NK-92 treated with Interleukin-12 subunit alpha and Interleukin-12 subunit beta, amount 100 ng/mL, for 24 hours (cell line): ENCODE results near the gene SND1.
"Not testable (repeated sequence)": the region's sequence is repeated elsewhere in the genome, so short reads cannot be mapped to it uniquely, and the experiment has no call there.

Experiments
- DNase-seq: peaks from one replicate; lab custom pipeline; 2025; lab: John Stamatoyannopoulos, UW

Gene SND1

DNA sequence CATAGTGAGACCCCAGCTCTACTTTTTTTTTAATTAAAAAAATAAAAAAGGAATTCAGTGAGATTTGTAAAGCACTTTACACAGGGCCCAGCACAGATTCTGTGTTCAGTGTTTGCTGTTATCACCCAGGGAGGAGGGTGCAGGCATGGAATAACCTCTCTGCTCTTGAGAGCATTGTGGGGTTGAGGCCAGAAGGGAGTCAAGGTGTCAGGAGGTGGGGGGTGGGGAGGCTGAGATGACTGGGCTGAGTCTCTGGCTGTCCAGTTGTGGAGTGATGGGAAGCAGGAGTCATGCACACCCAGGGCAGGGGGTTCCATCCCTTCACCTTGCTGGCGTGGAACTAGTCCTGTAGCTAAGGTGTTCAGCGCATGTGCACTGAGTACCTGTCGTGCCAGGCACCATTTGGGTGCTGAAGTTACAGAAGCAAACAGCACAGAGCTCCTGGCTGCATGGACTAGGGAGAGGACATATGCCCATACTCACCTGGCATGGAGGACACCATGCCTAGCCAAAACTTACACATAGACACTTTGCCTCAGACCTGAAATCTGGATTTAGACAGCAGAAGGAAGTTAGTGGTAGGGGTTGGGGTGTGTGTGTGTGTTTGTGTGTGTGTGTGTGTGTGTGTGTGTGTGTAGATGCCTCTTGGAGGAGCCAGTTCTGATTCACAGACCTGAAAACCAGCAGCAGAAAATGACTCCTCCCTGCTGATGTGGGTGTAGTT lies 448.4 kb downstream of the SND1 start:
- no peak for DNase-seq

- DNase-seq: no peak
These were observed 449.1 kb downstream of the SND1 start for GRCh38 chr7:128100949-128101713.

DNA sequence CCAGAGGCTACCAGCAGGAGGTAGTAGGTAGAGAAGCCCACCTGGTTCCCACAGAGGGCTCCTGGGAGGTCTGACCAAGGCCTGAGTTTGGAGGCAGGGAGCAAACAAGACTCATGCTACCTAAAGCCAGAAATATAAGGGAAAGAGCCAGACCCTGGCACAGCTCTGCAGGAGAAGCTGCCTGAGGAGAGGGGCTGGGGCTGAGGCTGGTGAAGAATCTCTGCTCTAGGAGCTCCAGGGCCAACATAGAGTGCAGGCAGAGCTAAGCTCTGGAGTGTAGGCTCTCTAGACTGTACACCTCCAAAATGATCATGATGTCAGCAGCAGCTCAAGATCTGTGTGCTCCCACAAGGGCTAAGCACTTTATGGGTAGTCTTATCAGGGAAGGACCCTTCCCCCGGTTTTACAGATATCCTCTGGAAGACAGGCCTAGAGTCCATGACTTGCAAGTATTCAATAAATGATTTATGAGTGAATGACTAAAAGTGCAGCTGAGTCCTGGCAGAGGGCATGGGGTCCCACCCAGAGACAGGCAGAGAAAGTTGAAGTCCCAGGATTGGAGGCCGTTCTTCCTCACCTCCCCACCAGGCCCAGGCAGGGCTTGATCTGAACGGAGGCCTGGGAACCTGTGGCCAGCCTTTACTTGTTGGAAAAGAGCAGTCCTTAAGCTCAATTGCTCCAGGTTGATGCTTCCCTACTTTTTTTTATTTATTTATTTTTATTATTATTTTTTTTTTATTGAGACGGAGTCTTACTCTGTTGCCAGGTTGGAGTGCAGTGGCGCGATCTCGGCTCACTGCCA lies 450.7 kb downstream of the SND1 start:
- DNase-seq: no peak

DNA sequence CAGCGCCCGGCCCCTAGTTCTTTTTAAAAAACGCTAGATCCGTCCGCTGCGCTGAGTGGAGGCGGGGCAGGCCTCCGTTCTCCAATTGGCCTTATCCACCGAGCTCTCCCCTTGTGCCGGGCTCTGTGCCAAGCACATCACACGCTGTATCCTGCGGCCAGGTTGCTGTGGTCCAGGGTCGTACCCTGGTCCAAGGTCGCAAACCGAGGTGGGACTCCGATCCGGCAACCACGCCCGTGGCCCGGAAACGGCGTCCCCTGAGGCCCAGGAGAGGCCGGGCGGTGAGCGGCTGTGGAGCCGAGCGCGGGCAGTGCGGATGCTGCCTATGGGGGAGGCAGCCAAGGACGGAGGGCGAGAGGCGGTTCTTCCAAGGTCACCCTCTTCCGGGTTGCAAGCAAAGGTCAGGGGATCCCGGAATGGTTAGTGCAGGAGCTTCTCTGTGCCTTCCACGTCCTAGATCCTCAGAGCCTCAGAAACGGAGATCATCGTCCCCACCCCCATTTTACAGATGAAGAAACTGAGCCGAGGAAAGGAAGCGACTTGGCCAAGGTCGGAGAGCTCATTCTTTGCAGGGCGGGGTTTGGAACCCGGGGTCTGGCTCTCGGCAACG lies 451.6 kb downstream of the SND1 start:
- DNase-seq: no peak

- no peak for DNase-seq
These were observed 452.2 kb downstream of the SND1 start for GRCh38 chr7:128104108-128104742.

DNA sequence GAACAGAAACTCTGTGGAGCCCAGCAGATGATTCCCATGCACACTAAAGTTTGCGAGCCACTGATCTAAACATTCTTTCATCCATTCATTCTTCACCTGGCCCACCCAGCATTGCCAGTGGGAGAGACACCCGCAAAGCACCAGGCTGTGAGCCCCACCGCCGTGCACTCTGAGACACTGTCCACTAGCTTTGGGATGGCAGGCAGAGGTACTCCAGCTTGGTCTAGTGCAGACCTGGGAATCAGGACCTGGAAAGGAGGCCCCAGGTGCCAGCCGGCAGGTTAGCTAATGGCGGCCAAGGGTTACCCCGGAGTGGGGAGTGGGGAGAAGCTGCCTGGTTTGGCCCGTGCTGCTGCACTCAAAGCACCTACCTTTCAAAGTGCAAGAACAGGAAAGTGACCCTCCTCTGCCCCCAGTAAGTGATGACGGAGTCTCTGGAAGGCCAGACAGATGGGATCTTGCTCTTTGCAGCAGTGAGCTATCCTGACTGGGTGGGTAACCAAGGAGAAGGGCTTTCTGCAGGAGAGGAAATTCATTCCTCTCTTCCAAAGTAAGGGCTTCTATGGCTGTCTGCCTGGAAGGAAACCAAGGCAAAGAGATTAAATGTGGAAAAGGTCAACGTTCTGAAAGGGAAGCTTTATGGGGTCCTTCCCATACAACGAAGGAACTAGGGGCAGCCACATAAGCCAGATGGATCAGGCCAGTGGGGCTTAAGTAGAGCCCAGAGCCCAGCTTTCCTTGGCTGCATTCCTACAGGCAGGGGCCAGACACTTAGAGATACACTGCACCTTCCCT lies 453.4 kb downstream of the SND1 start:
- no peak for DNase-seq

GRCh38 chr7:128106821-128107220 lies 454.8 kb downstream of the SND1 start:
- DNase-seq: no peak

GRCh38 chr7:128107516-128107915 lies 455.5 kb downstream of the SND1 start:
- not testable (repeated sequence) for DNase-seq

- DNase-seq: no peak
These were observed 456.1 kb downstream of the SND1 start for GRCh38 chr7:128108129-128108528.

- DNase-seq: no peak
These were observed 456.8 kb downstream of the SND1 start for GRCh38 chr7:128108641-128109423.

GRCh38 chr7:128109424-128109969 lies 457.5 kb downstream of the SND1 start:
- DNase-seq: not testable (repeated sequence)

GRCh38 chr7:128110641-128111364 lies 458.8 kb downstream of the SND1 start:
- DNase-seq: no peak

- no peak for DNase-seq
These were observed 460.2 kb downstream of the SND1 start for GRCh38 chr7:128112018-128112780.

- no peak for DNase-seq
These were observed 460.8 kb downstream of the SND1 start for GRCh38 chr7:128112781-128113221.

GRCh38 chr7:128113839-128114238 lies 461.8 kb downstream of the SND1 start:
- DNase-seq: no peak

DNA sequence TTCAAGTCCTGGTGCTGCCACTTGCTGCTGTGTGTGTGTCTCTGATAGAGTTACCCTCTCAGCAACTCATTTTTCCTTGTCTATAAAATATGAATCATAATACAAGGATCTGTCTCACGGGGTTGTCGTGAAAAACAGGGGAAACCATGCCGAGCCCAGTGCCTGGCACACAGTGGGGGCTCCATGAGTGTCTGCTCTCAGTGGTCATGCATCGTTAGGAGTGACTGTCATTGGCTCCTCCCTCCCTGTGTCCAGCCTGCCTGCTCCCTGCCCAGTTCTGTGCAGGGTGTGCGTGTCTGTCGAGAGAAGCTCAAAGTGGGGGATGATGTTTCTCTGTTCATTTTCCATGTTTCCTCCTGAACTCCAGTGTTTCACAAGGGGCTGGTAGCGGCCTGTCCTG lies 462.8 kb downstream of the SND1 start:
- DNase-seq: no peak

GRCh38 chr7:128115336-128115820 lies 463.4 kb downstream of the SND1 start:
- no peak for DNase-seq
